B cell (primary cell): ENCODE results near the gene RPA3. TPM values are rescaled to one million over a fixed set of nuclear protein-coding genes. Genes with fewer than 3 reads are reported as not detected.

ENCODE experiments used
- ATAC-seq: fragments of 200-7000 bp; cut with Tn5 transposase; one replicate; pipeline ENCODE4 v1.10.0; 2021; ENCODE audit warnings: low read depth, mild to moderate bottlenecking, moderate number of reproducible peaks, moderate library complexity
- CTCF ChIA-PET: fragments of 350-600 bp; sonication (Branson Sonifier 250); formaldehyde crosslinking; loops from one replicate; lab custom pipeline; 2021; ENCODE audit warnings: antibody characterized with exemption, inconsistent platforms; lab: Charles Lee
- POLR2A ChIA-PET: fragments of 350-600 bp; sonication (Branson Sonifier 250); formaldehyde crosslinking; loops from one replicate; lab custom pipeline; 2021; ENCODE audit warnings: antibody characterized with exemption; lab: Charles Lee
- DNase-seq: peaks from one replicate; pipeline ENCODE4 v3.0.0; 2013
- H2AFZ ChIP-seq: 2 replicates; pipeline ENCODE4 v1.6.1; 2012; ENCODE audit warnings: mild to moderate bottlenecking, low read depth, low read length; ENCODE audit not compliant: insufficient read depth, poor library complexity, severe bottlenecking
- H3K27ac ChIP-seq, 2 donors: 1 replicate in 1 of 2; 2 replicates in 1 of 2; pipeline ENCODE4 v1.5.1; 2012 to 2013; ENCODE audit warnings: low read length in 2 of 2, mild to moderate bottlenecking in 2 of 2, moderate library complexity in 1 of 2
- H3K27me3 ChIP-seq, 4 experiments: fragments of 200-600 bp in 1 of 4; sonication (generic) in 1 of 4; replicated peaks in 1 of 4; 1 replicate in 2 of 4; 2 replicates in 2 of 4; pipeline versions ENCODE4 v1.6.1 to v1.7.0; 2013 to 2016; ENCODE audit warnings: low read length in 3 of 4, mild to moderate bottlenecking in 2 of 4, mixed read lengths in 1 of 4, moderate library complexity in 1 of 4; ENCODE audit not compliant: insufficient read depth in 4 of 4, control insufficient read depth in 3 of 4; ENCODE audit errors: control extremely low read depth in 1 of 4
- H3K36me3 ChIP-seq, 2 experiments: replicated peaks in 1 of 2; 1 replicate in 1 of 2; 2 replicates in 1 of 2; pipeline versions ENCODE4 v1.6.1 to v1.7.1; 2013; ENCODE audit warnings: low read length in 1 of 2; ENCODE audit not compliant: insufficient read depth in 2 of 2, control insufficient read depth in 1 of 2; ENCODE audit errors: control extremely low read depth in 1 of 2, extremely low read depth in 1 of 2
- H3K4me1 ChIP-seq, 2 donors: fragments of 200-600 bp in 1 of 2; sonication (generic) in 1 of 2; 1 replicate in 1 of 2; 2 replicates in 1 of 2; pipeline versions ENCODE4 v1.5.1 to v1.6.1; 2013 to 2017; ENCODE audit warnings: low read length in 2 of 2; ENCODE audit not compliant: control insufficient read depth in 2 of 2, insufficient read depth in 2 of 2
- H3K4me2 ChIP-seq: replicated peaks from 2 replicates; pipeline ENCODE3; 2012; ENCODE audit warnings: mild to moderate bottlenecking, low read depth, low read length; ENCODE audit not compliant: poor library complexity, severe bottlenecking
- H3K4me3 ChIP-seq, 5 experiments: fragments of 200-600 bp in 1 of 5; sonication (generic) in 1 of 5; 1 replicate in 3 of 5; 2 replicates in 2 of 5; pipeline versions ENCODE4 v1.5.1 to v1.7.0; 2011 to 2016; ENCODE audit warnings: low read length in 4 of 5, mild to moderate bottlenecking in 4 of 5, low read depth in 2 of 5, control low read depth in 1 of 5, moderate library complexity in 1 of 5; ENCODE audit not compliant: insufficient read depth in 1 of 5; ENCODE audit errors: control extremely low read depth in 1 of 5, extremely low read depth in 1 of 5
- H3K79me2 ChIP-seq: fragments of 200-600 bp; sonication (generic); one replicate; pipeline ENCODE4 v1.6.0; 2016; ENCODE audit warnings: low read length; ENCODE audit not compliant: control insufficient read depth, insufficient read depth
- H3K9ac ChIP-seq: fragments of 200-600 bp; sonication (generic); 2 replicates; pipeline ENCODE4 v1.6.1; 2017; ENCODE audit warnings: mild to moderate bottlenecking, low read length, moderate library complexity
- H3K9me3 ChIP-seq, 3 donors: one replicate each; pipeline versions ENCODE4 v1.6.1 to v1.7.1; 2013; ENCODE audit warnings: low read length in 2 of 3; ENCODE audit not compliant: control insufficient read depth in 2 of 3, insufficient read depth in 1 of 3; ENCODE audit errors: control extremely low read depth in 1 of 3
- H4K20me1 ChIP-seq: 2 replicates; pipeline ENCODE4 v1.6.0; 2012; ENCODE audit warnings: mild to moderate bottlenecking, low read length; ENCODE audit not compliant: insufficient read depth, control insufficient read depth, poor library complexity, severe bottlenecking
- H3K27ac Mint-ChIP-seq: one replicate; pipeline ENCODE4 v1.8.0; 2021; ENCODE audit warnings: mixed read lengths
- H3K27me3 Mint-ChIP-seq: one replicate; pipeline ENCODE4 v1.8.0; 2021; ENCODE audit warnings: mixed read lengths
- H3K4me1 Mint-ChIP-seq: one replicate; pipeline ENCODE4 v1.8.0; 2021; ENCODE audit warnings: mixed read lengths
- H3K4me3 Mint-ChIP-seq: one replicate; pipeline ENCODE4 v1.8.0; 2021; ENCODE audit warnings: mixed read lengths
- H3K9me3 Mint-ChIP-seq: one replicate; pipeline ENCODE4 v1.8.0; 2022; ENCODE audit warnings: mixed read lengths; ENCODE audit not compliant: insufficient read depth
- CTCF ChIP-seq: fragments of 200-600 bp; IDR thresholded peaks from one replicate; pipeline ENCODE4 v1.8.0; 2022; ENCODE audit warnings: antibody characterized with exemption, mild to moderate bottlenecking
- EZH2 ChIP-seq: IDR thresholded peaks from 2 replicates; pipeline ENCODE4 v1.6.1; 2012; ENCODE audit warnings: borderline replicate concordance, low read depth, mild to moderate bottlenecking, moderate library complexity, low read length; ENCODE audit not compliant: insufficient read depth, poor library complexity, severe bottlenecking
- WGBS: methylation state at CpG from one replicate; pipeline ENCODE4 v1.1.5; 2013; ENCODE audit warnings: missing lambda C conversion rate; ENCODE audit not compliant: insufficient coverage; 5-methylcytosine and 5-hydroxymethylcytosine counted together
- intact Hi-C: fragments of 100-400 bp; cut with micrococcal nuclease; formaldehyde crosslinking; loops from one replicate; pipeline ENCODE4 v1.10.0; 2022
- polyA plus RNA-seq: library from polyadenylated mRNA; depleted of rRNA; stranded (reverse); fragments of >200 nt; gene quantifications from 2 replicates; pipeline ENCODE4 v1.2.3, GENCODE V29; 2012
- total RNA-seq, 2 donors: library from RNA; stranded (reverse); fragments of 120-200 nt in 1 of 2; gene quantifications; 1 replicate in 1 of 2; 2 replicates in 1 of 2; pipeline versions ENCODE4 v1.2.3 to v1.2.4, GENCODE V29; 2013 to 2022

RPA3 gene
- total and polyA plus RNA-seq, 2 donors (not counting 1 experiment from before 2014, with no cell fraction given): 25.6 to 49.3 TPM

GRCh38 chr7:7620644-7621210, 97.7 kb downstream of the RPA3 start:
- Histone ChIP-seq H3K9ac (no peak overlapping the region), H4K20me1 (no peaks in the 10 kb centered on the region), H3K4me3 (no peak overlapping the region), H3K36me3 (no peaks in the 10 kb centered on the region), H3K4me2 (no peak overlapping the region), H3K79me2 (no peaks in the 10 kb centered on the region), H2AFZ (no peak overlapping the region), H3K9me3 (peaks cover 0 to 3% (median 2%) of the 10 kb centered on the region in 3 donors), H3K4me1 (no peaks in the 10 kb centered on the region), H3K27me3 (no peaks in the 10 kb centered on the region), H3K27ac (no peak overlapping the region)
- intact Hi-C loops: no loop called here
- CTCF ChIA-PET: no interaction called here
- Mint-ChIP-seq H3K4me3 (no peak overlapping the region), H3K27me3 (no peaks in the 10 kb centered on the region), H3K9me3 (peaks cover 1% of the 10 kb centered on the region), H3K27ac (no peak overlapping the region), H3K4me1 (no peaks in the 10 kb centered on the region)
- no peak for ATAC-seq
- POLR2A ChIA-PET: no interaction called here
- no peak for DNase-seq
- no peak for TF ChIP-seq EZH2
- no peak for TF ChIP-seq CTCF

GRCh38 chr7:7620236-7620635, 98.2 kb downstream of the RPA3 start:
- Mint-ChIP-seq H3K9me3 (no peaks in the 10 kb centered on the region), H3K27me3 (no peaks in the 10 kb centered on the region), H3K4me3 (no peak overlapping the region), H3K4me1 (peaks cover 1% of the 10 kb centered on the region), H3K27ac (no peak overlapping the region)
- CTCF ChIA-PET: no interaction called here
- Histone ChIP-seq H3K4me1 (no peaks in the 10 kb centered on the region), H3K4me2 (no peak overlapping the region), H3K79me2 (no peaks in the 10 kb centered on the region), H3K9me3 (peaks cover 0 to under 1% (median 0%) of the 10 kb centered on the region in 3 donors), H3K9ac (no peak overlapping the region), H3K36me3 (no peaks in the 10 kb centered on the region), H2AFZ (no peak overlapping the region), H3K27ac (no peak overlapping the region), H4K20me1 (no peaks in the 10 kb centered on the region), H3K27me3 (no peaks in the 10 kb centered on the region), H3K4me3 (no peak overlapping the region)
- TF ChIP-seq CTCF (no peak), EZH2 (no peak)
- no CpG with 5 or more reads among the region's 1 CpG for WGBS
- no peak for ATAC-seq
- POLR2A ChIA-PET: no interaction called here
- DNase-seq: no peak
- intact Hi-C loops: no loop called here
